Umbilical cord (tissue), 2 donors: Measurements from ENCODE around the gene PLCB4. TPM values are rescaled to one million over a fixed set of nuclear protein-coding genes. Genes with fewer than 3 reads are reported as not detected.

Experiments used
- DNase-seq: peaks from one replicate; pipeline ENCODE4 v3.0.0-alpha.2; 2015; ENCODE audit warnings: low spot score
- total RNA-seq: library from RNA; depleted of rRNA; stranded (reverse); fragments of >200 nt; gene quantifications from one replicate; pipeline ENCODE4 v1.2.3, GENCODE V29; 2014; ENCODE audit warnings: low replicate concordance; ENCODE audit not compliant: insufficient read depth

The PLCB4 gene
- total RNA-seq, 1 donor from 2014 or later = 7.2 TPM

GRCh38 chr20:9262653-9263194, 193.8 kb downstream of the PLCB4 start:
- peak; percentile 63 for DNase-seq

DNA sequence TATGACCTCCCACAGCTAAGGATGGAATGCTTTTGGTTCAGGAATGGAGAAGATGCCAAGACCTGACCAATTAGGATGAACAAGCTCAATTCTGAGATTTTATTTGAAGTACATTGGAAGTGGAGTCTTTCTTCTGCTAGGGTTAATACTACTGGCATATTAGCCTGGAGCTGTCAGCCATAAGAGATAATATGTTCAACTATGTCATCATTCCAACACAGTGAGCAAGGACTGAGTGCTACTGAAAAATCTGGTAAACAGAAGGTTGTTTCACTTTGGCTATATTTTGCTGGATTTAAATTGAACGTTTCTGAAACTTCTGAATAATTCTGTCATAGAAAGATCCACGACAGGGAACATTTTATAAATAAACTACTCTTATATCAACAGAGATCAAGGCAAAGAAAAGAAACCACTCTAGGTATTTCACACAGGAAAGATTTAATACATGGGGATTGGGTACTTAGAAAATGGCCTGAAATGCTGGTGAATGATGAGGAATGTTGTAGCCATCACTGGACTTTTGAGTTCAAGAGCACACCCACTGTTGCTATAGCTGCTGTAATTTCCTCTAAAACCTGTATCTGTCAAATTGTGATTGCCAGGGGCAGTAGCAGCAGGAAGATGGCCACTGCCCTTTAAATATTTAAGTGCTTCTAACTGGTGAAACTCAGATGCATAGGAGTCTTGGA, 200.5 kb downstream of the PLCB4 start:
- DNase-seq = no peak

DNA sequence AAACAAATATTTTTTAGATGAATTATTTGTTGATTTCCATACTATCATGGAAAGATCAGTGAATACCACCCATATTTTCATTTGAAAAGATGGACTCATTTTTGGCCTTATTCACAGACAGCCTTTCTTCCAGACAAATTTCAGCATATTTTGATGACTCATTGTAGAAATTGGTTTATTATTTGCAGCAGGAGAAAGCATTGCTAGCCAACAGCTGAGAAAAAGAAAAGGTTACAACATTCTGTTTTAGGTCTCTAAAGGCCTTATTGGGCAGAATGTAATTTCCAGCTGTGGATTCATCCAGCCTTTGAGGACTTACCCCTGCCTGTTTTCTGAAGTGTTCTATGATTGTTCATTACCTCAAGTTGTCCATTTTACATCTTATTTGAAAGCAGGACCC, 201.9 kb downstream of the PLCB4 start:
- peak; percentile 33 for DNase-seq

DNA sequence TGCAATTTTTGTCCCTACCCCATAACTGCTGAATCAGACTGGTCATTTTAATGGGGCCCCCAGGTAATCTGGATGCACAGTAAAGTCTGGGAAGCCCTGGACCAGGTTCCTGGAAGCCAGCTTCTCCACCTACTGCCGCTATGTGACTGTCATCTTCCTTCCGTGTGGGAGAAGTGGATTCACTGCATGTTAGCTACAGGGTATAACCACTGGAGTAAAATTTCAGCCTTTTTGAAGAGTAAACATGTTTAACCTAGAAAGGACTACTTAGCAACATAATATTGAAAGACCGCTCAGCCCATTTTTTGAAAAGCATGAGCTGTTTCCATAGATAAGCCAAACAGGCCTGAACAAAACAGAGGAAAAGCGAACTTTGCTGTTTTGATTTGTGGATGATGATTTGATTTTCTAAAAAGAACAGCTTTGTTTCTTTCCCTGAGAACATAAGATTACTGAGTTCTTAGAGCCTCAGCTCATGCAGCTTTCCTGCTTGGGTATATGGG, 208.1 kb downstream of the PLCB4 start:
- no peak for DNase-seq

DNA sequence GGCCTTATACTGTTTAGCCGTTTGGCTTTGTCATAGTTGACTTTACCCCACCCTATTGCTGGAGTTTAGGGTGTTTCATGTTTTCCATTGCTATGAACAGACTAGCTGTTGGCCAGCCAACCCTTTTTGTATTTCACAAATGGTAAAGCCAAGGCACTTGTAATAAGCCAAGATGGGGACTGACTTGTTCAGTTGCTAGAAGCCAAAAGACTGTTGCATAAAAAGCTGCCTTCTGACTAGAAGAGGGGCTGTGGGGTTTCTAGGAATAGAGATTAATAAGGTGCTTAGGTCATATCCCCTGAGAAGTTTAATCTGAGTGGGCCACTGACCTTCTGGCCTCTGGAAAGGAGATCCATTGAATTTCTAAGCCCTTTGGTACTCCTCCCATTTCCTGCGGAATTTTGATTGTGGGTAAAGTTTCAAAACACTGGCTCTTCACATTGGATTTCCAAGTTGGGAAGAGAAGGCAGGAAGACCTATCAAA, 211.1 kb downstream of the PLCB4 start:
- DNase-seq = no peak

- DNase-seq = peak; percentile 89
These were observed 211.8 kb downstream of the PLCB4 start for GRCh38 chr20:9280666-9281065.

DNA sequence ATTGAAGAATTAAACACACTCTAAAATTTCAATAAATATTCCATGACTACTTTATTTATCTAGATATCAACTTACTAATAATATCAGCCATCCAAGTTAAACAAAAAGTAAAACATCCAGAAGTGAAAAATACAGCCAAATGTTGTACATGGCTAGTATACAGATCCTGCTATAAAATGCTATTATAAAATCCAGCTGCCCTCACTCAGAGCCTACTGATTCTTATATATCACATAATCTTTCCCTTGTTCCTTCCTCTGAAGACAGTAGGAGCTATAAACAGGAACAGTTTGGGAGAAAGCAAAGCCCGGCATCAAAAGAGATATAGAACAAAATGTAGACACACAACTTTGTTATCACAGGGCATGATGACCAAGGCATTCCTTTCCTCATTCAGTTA, 212.9 kb downstream of the PLCB4 start:
- DNase-seq = peak; percentile 57

- DNase-seq = no peak
These were observed 216.7 kb downstream of the PLCB4 start for GRCh38 chr20:9285617-9286016.

DNA sequence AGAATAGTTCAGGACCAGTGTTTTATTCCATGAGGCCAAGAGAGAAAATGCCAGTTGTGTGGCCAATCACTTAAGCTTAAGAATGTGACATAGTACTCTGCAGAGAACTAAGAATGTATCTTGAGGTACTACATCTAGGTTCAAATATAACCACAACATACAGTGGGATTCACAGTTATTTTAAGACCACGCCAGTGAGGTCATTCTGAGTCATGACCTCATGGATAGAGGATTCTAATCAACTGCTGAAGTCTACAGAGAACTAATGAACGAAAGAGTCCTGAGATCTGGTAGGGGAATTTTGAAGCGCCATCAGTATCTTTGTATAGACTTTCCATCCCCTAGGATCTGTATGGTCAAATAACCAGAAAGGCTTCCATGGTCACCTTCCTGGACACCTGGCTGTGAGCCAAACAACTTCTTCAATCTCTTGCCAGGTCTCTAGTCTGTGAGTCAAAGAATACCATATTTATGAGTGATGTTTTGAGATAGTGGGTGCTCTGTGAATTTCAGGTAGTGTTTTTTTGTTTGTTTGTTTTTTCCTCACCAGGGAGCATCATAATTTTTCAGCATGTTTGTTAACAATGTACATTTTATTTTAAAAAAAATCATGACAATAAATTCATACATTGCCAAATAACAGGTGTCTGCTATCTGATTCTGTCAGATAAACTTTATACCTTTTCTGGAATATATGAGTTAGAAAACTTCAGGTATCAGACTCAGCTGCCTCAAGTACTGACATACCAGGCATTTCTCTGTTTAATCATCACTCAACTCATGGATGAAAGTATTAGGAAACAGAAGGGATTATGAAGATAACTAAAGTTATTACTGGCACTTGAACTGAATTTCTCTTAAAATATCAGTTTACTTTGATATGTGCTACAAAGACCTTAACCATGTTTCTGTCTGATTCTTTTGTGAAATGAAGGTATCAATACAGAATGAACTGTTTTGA, 217.9 kb downstream of the PLCB4 start:
- no peak for DNase-seq

DNA sequence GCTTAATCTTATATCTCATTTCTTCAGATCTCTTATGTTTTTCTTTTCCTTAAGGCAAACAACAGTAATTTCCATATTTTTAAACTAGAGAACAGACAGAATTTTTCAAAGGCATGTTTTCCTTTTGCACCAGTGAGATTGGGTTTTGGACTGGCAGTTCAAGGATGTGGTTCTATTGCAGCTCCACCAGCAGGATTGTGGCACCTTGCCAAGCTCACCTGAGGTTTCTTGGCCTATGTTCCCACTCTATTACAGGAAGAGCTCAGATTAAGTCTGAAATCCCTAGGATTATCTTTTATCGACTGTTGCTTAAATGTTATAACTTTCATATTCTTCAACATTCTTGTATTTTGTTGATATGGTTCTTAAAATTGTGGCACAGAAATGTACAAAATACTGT, 218.9 kb downstream of the PLCB4 start:
- no peak for DNase-seq

DNA sequence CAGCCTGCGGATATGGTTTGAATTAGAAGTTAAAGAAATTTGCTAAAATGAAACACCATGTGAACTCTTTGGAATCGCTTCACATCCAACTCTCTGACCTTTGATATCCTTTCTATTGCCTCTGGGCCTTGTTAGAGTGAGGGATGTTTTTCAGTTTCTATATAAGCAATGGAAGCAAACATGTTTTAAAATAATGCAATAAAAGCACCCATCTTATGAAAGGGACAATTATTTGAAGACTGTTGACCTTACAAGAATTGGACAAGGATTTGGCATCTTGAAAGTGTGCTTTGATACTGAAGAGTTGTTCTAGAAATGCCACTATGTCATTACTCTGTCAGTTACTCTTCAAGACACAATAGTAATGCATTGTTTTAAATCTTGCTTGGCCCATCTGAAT, 221.4 kb downstream of the PLCB4 start:
- DNase-seq = no peak

- no peak for DNase-seq
These were observed 224.3 kb downstream of the PLCB4 start for GRCh38 chr20:9293145-9293544.

DNA sequence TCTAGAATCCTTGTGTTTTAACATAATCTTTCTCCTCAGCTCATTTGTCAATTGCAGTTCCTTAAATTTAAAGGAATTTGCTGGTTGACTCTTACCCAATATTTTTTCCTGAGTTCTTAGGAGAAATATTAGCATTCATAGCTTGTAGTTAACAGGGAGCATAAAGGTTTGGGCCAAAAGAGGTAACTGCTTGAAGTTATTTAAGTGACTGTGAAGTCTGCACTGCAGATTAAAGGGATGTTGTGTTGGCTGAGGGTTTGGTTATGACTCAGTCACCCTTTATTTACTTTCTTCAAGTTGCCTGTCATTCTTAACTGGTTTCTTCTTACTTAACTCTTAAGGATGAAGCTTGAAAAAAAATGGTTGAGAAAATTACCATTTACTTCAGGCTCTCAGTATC, 225.2 kb downstream of the PLCB4 start:
- peak; percentile 50 for DNase-seq

DNA sequence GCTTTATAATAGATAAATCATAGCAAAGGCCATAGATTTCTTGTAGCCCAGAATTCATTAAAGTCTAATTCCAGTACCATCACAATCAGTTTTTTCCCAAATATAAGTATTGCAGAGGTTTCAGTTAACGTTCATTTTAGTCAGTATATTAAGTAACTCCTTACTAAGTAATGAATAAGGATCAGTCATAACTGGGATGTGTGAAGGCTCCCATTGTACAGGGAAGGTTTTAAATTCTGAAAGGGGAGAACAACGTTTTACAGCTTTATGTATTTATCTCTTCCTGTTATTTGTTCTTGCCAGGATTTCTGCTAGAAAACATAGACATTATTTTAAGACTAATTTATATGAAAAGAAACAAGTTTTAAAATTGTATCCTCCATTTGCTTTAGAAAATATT, 230.0 kb downstream of the PLCB4 start:
- DNase-seq = no peak

- DNase-seq = no peak
These were observed 231.2 kb downstream of the PLCB4 start for GRCh38 chr20:9300080-9300479.

DNA sequence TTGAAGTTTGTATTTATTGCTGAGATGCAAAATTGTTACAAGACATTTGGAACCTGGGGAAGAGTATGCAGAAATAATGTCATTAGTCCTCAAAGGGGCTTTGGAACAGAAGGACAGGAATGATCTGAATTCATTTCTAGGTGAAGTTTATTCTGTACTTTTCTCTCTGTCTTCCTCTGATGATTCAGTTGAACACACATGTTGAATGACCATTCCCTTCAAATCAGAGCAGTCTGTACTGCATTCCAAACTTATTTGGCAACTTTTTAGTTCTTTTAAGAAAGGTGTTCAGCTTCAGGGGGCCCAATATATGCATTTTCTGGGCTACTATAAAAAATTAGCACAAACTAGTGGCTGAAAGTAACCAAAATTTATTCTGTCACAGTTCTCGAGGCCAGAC, 231.6 kb downstream of the PLCB4 start:
- no peak for DNase-seq

DNA sequence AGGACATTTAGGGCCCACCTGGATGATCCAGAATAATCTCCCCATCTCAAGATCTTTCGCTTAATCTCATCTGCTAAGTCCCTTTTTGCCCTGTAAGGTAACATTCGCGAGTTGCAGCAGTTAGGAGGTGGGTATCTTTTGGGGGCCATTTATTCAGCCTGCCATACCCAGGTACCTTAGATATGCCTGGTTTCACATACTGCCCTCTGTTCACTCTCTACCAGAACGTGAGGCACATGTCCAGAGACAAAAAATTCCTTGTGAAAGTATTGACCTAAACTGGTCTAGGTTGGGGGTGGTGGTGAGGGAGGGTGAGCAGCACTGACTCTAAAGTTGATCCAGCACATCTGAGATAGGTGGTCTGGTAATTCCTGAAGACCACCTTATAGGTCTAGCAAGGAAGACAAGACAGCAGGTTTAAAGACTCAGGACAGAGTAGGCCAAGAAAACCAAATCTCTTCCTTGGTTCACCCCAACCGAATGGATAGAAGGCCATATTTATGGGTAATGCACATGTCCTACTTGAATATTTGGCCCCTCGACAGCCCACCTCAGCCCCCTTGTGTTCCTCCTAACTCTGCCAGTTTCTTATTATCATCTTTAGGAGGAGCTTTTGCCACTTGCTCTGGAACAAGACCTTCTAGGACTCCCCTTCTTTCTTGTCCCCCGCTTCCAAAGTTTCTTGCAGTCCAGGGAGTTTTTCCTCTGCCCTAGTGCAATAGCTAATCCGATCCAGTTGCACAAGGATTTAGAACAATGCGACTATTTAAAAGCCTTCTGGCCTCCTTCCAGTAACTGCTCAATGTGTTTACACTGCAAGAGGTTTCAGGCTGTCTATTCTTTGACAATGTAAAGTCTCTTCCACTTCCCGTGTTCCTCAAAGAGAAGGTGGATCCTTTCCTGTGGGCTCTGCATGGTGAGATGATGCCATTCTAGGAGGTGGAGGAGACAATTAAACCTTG, 232.5 kb downstream of the PLCB4 start:
- no peak for DNase-seq

DNA sequence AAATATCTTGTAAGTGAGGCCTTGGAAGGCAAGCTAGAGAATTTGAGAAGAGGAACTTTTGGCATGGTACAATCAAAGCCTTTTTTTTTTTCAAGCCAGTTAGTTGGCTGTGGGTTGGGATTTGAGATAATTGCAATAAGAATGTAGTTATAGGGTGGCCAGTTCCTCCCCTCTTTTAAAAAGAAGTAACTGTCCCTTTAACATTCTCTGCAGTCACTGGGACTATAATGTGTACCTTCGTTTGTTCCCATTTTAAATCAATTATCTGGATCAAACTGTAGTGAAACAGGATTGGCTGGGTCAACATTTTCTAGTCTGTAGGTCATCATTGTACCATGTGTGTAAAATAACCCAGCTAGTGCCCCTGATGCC, 233.2 kb downstream of the PLCB4 start:
- no peak for DNase-seq

GRCh38 chr20:9306521-9306920, 237.6 kb downstream of the PLCB4 start:
- DNase-seq = no peak

- DNase-seq = no peak
These were observed 239.2 kb downstream of the PLCB4 start for GRCh38 chr20:9308056-9308455.

DNA sequence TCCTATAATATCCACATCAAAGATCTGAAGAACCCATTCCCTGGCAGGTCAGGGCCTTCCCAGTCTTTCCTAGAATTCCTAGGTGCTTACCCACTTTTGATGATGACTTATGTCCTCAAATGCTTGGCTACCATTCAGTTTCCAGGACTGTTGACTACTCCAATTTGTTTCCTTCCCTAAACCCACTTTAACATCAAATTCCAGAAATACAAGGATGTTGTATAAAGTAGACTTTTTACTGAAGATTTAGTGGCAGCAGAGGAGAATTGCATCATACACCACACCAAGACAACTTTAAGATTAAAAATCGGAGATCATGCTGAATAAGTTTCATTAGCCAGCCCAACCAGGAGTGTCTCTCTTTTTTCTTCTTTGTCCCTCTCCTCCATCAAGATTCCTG, 242.2 kb downstream of the PLCB4 start:
- DNase-seq = no peak
